GM18861 (cell line): ENCODE data around the gene POMP.
A peak's percentile ranks its signal among the peaks of the same experiment; 100 is the strongest.

Experiments used
- ATAC-seq: cut with Tn5 transposase; IDR thresholded peaks from one replicate; pipeline ENCODE4 v1.9.1; 2021; ENCODE audit not compliant: unreplicated experiment

POMP gene

DNA sequence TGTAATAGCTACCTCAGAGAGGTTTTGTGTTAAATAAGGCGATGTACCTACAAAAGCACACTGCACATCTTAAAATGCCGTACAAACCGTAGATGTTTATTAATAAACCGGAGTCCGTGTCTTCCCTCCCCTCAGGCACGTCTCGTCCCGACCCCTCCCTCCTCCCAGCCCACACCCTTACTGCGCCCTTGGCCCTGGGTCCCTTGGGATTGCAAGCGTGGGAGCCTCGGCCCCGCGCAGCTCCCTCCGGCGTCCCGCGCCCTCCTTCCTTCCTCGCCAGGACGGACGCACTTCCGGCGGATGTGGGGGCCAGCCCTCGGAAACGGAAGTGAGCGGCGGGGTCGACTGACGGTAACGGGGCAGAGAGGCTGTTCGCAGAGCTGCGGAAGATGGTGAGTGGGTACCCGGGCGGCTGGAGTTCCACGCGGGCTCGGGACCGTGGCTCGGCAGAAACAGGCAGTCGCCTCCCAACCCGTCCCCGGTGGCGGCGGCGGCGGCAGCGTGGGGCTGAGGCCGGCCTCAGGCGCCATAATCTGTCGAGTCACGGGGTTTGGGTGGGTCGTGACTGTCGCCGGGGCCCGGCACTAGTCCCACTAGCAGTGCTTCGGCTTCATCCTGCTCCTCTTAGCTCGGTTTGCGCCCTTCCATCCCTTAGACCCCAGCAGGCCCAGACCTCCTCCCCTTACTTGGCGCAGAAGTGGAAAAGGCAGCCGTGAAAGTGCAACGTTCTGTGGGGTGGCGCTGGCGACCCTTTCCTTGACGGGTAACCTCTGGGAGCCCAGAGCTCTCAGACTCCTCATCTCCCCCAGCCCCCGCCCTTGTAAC, at the start of gene POMP:
Gene POMP, plus strand, starts transcription at position 335 of the 825 bp plus-strand sequence. Its CDS starts 55 bp downstream, at position 390.
- peak; percentile 77 for ATAC-seq

- ATAC-seq: no peak
Observed at GRCh38 chr13:28609381-28609780, 49.5 kb upstream of the POMP start.

- no peak for ATAC-seq
Observed at GRCh38 chr13:28609926-28610325, 49.0 kb upstream of the POMP start.

GRCh38 chr13:28610996-28611395, 47.9 kb upstream of the POMP start:
- no peak for ATAC-seq

- ATAC-seq: no peak
Observed at GRCh38 chr13:28611654-28612131, 47.2 kb upstream of the POMP start.

DNA sequence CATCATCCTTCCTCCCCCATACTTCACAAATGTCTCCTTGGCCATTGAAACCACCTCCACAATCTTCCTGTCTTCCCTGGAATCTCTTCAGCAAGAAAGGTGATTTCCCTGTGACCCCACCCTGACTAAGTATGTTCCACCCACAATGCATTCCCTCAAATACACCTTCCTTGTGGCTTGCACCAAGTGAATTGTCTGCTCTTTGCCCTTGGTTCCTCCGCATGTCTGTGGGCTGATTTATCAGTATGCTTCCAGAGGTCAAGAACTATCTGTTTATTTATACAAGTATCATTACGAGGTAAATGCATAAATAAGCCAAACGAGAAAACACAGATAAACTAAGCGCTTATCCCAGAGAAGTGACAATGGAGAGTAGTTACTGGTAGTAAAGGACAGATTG, 45.4 kb upstream of the POMP start:
- no peak for ATAC-seq

- no peak for ATAC-seq
Observed at GRCh38 chr13:28615916-28616446, 42.9 kb upstream of the POMP start.

DNA sequence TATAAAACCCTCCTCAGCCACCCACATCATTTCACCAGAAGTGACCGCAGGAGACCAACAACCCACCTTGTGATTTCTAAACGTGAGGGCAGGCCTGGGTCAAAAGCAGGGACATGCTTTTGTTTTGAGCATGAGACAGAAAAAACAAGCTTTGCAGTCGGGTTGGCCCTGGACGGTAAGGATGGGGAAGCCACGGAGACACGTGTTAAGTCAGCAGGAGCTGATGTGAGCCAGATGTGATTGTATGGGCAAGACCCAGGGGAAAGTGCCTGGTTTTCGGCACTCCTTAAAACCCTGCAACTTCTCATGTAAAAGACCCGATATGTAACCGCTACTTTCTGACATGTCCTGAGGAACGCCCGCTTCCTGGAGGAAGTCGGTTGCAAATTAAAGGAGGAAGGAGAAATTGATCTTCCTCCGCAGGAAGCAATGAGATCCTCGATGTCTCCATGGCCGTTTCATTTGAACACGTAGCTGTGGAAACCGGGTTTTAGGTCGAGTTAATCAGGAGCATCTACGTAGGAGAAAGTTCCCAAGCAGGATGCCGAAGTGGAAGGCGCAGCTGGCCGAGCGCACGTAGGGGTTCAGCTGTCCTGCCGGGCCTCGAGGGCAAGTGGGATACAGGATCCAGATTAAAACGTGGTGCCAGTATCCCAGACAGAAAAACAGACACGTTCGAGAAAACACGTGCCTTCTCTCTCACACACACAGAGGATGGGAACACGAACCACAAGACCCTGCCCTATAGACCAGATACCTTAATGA, 40.5 kb upstream of the POMP start:
- no peak for ATAC-seq

GRCh38 chr13:28620011-28620830, 38.7 kb upstream of the POMP start:
- ATAC-seq: no peak

DNA sequence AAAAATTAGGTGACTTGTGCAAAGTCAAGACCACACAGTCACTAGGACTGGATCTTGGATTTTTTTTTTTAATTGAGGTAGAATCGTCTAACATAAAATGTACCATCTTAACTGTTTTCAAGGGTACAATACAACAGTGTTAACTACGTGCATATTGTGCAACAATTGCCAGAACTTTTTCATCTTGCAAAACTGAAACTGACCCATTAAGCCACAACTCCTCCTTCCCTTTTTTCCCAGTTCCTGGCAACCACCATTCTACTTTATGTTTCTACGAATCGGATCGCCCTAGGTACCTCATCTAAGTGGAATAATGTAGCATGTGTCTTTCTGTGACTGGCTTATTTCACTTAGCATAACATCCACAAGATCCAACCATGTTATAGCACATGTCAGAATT, 37.5 kb upstream of the POMP start:
- no peak for ATAC-seq

GRCh38 chr13:28622286-28622685, 36.6 kb upstream of the POMP start:
- ATAC-seq: no peak

DNA sequence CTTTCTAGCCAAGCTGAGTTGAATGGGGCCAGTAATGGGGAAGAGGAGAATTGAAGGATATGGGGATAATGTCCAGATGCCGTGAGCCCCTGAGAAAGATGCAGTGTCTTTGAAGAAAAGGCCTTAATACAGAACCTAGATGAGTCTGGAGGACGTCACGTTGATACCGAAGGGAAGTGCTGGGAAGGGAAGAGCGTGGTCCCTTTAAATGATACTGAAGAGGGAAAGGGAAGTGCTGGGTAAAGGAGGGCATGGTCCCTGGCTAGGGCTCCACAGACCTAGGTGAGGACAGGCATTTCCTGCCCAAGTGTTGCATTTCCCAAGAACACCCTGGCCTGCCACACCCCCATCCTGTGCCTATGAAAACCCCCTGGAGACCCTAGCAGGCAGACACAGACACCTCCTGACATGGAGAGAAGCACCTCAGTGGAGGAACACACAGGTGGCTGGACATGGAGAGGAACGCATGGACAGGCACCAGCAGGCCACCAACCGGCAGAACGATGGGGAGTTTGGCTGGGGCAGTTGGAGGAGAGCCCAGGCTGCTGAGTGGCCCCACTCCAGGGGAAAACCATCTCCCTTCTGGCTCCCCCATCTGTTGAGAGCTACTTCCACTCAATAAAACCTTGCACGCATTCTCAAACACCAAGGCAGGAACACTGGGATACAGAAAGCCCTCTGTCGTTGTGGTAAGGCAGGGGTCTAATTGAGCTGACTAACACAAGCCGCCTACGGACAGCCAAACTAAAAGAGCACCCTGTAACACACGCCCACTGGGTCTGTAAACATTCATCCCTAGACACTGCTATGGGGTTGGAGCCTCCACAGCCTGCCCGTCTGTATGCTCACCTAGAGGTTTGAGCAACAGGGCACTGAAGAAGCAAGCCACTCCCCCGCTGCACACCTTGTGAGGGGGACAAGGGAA, 34.9 kb upstream of the POMP start:
- no peak for ATAC-seq

DNA sequence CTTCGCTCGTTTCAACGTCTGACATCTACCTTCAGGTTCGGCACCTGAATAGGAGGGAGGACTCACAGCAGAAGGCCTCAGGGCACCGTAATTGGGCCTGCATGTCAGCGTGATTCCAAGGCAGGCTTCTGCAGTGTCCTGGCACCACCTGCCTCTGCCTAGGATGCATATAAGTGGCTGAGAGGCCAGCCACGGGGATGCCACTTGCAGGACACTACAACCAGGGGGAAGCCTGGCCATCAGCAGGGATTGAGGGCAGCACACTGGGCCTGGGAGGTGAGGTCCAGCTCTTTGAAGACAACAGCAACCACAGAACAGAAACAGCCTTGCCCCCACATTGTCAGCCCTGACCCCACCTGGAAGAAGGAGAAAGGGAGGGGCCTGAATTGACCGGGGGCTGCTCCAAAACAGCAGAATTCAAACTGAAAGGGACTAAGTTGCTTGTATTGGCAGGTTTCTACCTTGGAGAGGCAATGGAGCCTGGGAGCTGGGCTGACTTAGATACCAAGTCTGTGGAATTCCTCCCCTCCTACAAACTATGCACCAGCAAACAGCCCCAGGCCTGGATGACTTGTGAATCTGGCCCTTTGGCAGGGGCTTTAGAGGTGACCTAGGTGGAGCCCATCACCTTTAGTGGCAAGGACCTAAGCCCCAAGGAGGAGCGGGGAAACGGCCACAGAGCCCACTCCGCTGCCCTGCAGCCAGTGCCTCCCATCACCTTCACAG, 34.1 kb upstream of the POMP start:
- no peak for ATAC-seq

GRCh38 chr13:28626266-28626665, 32.7 kb upstream of the POMP start:
- no peak for ATAC-seq

DNA sequence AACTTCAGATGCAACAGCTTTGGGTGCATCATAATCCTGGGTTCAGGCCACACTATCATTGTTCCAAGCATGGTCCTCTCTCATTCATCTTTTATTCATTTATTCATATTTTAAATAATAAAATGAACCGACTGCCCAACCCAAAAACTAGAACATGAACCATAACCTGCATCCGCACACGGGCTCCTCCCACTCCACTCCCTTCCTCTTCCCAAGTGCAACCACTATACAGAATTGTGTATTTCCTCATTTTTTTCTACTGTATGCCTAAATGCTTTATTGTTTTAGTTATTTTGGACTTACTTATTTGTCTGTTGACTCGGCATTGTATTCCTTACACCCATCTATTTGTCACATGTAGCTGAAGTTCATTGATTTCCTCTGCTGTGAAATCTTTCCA, 30.7 kb upstream of the POMP start:
- ATAC-seq: no peak

GRCh38 chr13:28630869-28631268, 28.1 kb upstream of the POMP start:
- ATAC-seq: no peak

DNA sequence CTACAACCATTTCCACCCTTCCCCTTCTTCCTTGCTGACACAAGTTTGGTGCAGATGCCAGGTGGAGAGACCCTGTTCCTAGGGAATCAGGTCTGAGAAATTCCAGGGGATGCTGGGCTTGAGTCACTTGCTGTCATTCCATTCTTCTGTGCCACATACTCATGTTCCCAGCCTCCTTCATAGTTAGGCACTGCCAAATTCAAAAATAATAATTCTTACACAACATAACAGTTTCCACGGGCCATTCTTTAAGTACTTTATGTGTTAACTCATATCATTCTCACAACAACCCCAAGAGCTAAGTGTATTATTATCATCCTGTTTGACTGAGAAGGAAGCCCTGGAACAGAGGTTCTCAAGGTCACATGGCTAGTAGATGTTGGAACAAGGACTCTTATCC, 27.1 kb upstream of the POMP start:
- no peak for ATAC-seq

GRCh38 chr13:28636069-28636468, 22.9 kb upstream of the POMP start:
- ATAC-seq: no peak

- ATAC-seq: peak; percentile 29
Observed at GRCh38 chr13:28636677-28637317, 22.1 kb upstream of the POMP start.
